ENCODE results near the gene CERS3. TPM values are rescaled to one million over a fixed set of nuclear protein-coding genes. Genes with fewer than 3 reads are reported as not detected.

Gene CERS3
- not detected in 2 replicates for polyA plus RNA-seq (2014; cell fraction: cytosol; rRNA removed)
- 0.17 TPM in 1 of 2 replicates, not detected in the other for polyA plus RNA-seq (2014; cell fraction: nucleus; rRNA removed)

DNA sequence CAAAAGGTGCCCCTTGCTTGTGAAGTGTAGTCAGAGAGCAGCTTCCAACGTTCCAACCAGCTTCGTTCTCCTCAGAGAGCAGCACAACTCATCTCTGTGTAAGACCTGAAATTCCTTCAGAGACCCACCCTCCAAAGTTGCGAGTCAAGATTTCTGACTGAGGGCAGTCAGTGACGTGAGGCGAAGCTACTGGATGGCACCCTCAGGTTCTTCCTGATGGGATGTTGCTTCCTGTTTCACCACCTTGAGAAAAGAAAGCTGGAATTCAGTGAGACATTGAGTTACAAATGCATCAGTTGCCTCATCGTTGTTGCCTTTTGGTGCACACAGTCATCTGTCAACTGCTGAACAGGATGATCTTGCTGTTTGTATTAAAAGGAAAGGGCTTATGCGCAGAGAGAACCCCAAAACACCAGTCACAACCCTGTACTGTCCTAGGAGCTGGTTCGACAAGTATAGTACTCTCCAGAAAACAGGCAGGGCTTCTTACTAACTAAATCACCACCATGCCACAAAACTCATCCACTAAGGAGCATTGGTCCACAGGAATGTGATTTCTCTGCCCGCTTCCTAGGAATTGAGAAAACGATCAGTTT, at the start of gene CERS3:
CERS3 (minus strand) TSS at position 118 of the 596 bp plus-strand sequence. CDS start 27,101 bp downstream, outside the sequence.
- no peak for DNase-seq (ENCODE audit: low spot score)

DNA sequence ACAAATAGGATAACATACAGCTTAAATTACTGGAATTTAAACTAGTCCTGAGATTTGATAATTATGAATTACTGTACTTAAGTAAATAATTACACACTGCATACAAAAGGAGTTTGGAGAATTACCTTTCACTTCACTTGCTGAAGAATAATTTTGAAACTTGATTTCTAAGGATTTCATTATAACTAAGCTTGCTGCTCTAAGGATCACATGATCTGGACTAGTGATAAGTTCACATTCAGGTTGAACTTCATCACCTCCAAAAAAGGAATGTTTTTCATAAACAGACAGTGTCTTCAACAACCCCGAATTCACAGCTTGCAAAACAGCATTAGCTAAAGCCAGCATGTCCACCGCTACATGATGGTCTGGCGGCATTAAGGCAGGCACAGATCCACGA, 44.8 kb upstream of the CERS3 start:
- no peak for DNase-seq (ENCODE audit: low spot score)

DNA sequence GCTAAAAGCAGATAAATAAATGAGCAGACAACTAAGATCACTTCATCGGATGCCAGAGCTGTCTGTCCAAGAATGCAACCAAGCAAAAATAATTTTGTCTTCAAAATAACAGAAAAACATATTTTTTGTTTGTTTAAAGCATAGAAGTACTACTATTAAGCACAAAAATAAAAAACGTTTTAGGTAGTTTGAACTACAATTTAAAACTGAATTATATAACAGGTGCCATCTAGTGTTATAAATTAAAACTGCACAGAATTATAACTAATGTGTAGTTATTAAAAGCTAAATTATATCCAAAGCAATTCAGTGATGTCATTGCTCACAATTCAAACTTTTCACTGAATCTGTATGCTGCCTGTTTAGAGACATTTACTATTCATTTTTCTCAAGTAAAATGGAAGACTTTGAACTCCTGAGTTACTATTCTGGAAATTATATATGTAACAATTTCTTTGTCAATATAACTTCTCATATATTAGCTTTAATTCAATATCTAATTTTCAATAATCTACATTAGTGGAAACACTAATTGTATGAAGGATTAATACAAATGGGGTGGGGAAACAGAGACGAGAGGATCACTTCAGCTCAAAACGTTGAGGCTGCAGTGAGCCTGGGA, 43.7 kb upstream of the CERS3 start:
- no peak for DNase-seq (ENCODE audit: low spot score)

DNA sequence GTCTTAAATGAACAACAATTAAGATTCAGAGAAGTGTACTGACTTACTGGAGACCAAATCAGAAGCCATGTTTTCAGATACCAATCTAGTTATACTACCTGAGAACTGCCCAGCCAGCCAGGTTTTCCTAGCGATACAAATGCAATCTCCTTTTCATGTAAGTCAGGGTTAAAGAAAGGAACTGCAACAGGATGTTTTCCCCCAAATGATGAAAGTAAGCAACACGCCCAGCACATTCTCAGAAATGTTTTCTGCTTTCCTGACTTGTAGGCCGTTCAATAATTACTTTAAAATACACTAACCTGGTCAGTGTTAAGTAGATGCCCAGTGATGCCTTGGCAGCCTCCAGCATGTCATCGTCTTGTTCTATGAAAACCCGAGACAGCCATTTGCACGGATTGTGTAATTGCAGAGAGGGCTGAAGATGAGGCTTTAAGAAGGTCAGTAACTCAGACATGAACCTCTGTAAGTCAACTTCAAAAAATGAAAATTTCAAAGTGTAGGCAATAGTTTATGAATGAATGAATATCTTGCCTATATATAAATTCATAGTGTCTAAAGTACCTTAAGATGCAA, 42.9 kb upstream of the CERS3 start:
- DNase-seq (ENCODE audit: low spot score): no peak

DNA sequence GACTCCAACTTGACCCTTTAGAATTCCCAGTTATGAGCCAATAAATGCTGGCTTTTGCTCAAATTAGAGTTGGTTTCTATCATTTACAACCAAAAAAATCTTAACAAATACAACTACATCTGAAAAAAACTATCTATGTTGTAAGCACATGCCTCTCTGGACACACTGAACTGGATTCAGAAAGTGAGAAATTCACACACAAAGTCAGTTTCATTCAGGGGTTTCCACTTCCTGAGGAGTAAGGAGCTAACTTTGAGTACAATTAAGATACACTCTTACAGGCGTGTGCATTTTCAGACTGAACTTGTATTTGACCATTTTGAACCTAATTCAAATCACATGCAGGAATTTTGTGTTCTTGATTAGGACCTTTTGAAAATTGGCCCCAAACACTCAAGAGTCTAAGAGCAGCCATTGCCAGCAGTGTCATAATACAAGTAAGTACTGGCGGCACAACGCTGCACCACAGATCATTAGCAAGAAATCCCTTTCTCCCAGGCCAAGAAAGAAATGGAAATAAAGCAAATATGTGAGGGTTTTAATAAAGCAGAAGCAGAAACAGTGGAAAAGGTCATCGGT, 42.1 kb upstream of the CERS3 start:
- no peak for DNase-seq (ENCODE audit: low spot score)

DNA sequence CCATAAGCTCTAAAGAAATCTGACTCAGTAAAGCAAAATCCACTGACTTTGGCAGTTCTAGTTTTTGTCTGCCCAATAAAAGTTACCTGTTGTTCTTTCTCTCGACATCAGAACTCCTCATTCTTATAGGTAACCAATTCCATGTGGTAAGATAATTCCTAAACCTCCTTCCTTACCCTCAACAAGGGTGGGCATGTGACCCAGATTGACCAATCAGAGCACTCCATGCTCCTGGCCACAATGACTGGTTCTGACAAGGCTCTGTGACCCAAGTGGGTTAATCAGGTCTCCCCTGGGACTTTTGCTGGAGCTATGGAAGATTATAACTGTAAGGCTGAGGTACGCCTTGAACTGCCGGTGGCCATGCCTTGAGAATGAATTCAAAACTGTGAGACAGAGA, 41.5 kb upstream of the CERS3 start:
- DNase-seq (ENCODE audit: low spot score): no peak

DNA sequence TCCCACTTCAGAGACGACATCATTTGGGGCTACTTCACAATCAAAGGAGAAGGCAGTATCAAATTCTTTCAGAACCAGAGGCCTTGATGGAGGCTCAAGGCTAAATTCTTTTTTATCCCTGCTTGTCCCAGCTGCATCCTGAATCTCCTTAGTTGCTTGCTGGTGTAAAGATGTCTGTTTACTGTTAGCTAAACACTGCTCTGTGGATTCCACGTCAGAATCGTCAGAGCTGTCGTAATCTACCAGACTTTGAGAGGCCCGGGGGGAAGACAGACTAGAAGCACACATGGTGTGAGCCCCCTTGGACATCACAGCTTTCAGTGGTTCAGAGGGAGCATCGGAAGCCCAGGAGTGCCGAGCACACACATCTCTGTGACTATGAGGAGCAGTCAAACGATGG, 40.6 kb upstream of the CERS3 start:
- DNase-seq (ENCODE audit: low spot score): no peak

DNA sequence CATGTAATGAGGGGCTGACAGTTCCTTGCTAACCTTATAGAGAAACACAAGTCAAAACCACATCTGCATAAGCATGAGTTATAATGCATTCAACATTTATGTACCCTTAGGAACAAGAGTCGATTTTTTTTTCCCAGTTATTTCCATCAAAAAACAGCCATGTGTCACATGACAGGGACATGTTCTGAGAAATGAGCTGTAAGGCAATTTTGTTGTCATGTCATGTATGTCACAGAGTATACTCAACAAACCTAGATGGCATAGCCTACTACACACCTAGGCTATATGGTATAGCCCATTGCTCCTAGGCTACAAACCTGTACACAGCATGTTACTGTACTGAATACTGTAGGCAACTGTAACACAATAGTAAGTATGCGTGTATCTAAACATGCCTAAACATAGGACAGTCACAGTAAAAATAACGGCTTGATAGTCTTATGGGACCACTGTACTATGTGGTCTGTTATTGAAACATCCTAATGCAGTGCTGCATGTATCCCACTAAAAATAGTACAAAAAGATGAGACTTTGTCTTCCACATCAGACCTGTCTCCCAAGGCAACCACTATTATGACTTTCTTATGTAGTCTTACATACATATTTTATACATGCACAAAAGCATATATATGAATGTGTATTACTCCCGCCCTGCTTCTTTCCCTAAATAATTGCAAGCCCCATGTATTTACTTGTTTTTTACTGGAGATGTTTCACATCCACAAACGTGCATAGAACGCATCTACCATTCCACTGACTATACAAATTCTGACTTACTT, 38.3 kb upstream of the CERS3 start:
- no peak for DNase-seq (ENCODE audit: low spot score)

DNA sequence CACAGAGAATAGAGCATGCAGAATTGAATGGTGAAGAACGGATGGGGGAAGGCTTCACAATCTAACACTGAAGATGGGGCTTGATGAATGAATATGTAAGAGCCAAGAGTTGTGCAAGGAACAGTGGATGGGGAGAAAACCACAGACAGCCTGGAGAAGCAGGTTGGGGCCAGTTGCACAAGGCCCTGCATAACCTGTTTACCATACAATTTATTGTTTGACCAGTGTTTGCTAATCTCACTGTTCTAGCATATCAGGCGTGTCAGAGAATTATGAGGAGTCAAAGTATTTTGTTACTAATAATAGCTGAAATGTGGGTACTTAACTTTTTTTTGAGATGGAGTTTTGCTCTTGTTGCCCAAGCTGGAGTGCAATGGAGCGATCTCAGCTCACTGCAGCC, 36.8 kb upstream of the CERS3 start:
- DNase-seq (ENCODE audit: low spot score): no peak

DNA sequence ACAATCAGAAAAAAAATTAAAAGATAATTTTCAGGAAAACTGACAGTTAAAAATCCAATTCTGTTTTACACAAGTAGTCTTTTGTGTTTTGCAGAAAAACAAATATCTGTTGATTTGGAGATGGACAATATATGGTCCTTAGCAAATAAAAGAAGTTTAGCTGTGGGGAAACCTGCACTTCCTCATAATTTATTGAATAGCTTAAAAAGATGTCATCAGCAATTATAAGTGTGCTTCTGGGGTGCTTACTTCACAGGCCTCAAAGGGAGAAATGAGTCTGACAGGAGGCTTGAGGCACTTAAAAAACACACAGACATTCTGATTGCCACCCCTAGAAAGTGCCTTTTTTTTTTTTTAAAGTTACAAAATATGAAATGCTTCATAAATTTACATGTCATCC, 31.6 kb upstream of the CERS3 start:
- DNase-seq (ENCODE audit: low spot score): no peak

DNA sequence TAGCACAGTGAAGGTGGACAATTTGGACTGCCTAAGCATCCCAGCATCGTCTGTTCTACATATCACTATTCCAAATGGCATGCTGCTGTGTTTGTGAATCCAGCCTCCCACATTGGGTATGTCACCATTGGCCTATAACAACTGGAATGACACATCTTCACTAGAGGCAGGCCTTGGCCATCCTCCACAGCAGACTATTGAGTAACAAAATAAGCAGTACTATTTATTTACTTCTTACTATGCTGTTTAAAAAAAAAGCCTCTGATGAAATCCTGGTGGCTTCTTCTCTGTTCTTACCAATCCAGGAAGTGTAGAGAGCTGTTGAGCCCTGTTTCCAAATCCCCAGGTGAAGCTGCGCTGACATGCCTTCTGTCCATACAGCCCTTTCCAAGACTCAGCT, 30.6 kb upstream of the CERS3 start:
- no peak for DNase-seq (ENCODE audit: low spot score)

DNA sequence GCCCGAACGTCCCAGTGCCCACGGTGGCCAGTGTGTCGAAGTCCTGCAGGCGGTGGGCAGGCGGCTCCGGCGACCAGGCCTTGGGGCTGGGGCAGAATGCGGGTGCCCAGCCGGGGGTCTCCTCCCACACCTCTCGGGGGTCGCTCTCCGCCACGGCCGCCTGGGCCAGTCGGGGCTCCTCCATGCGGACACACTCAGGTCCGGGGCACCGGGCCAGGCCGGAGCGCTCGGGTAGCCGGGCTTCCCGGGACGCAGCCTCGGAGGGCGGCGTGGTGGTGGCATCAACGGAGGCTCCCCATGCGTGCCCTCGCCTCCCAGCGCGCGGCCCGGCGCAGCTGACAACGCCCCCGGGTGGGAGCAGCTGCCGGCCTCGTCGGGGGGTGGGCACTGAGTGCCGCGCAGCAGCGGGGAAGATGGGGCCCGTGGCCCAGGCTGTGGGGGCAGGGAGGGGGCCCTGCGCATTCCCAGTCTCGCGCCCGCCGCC, 30.1 kb upstream of the CERS3 start:
- DNase-seq (ENCODE audit: low spot score): no peak

DNA sequence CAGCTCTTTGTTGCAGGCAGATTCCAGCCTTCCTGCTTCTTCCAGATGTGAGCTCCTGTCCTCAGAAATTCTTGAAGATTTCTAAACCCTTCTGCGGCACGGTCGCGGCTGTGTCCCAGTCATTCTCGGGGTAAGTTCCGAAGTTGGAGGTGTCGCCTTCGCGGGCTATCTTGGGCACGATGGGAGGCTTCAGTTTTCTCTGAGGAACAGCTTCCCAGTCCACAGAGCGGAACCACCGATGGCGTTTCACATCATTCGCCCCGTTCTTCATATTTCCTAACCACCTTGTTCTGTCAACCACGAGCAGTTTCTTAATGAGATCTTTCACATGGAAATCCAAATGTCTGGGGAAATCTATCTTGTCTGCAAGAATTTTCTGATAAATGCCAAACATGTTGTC, 24.7 kb upstream of the CERS3 start:
- no peak for DNase-seq (ENCODE audit: low spot score)

DNA sequence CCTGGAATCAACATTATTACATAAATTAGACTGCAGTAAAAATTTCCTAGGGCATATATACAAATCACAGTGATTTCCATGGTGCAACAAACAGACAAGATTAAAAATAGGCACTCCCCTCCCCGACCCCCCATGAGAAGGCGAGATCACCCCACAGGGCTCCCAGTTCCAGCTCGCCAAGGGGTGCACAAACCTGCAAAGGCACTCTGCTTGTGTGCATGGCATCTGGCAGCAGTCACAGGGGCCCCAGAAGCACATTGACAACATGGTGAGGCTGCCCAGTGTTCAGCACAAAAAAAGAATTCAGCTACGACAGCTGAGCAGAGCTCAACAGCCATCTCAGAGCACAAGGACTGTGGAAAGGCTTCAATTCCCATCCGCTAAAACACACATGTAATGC, 19.2 kb upstream of the CERS3 start:
- DNase-seq (ENCODE audit: low spot score): no peak

DNA sequence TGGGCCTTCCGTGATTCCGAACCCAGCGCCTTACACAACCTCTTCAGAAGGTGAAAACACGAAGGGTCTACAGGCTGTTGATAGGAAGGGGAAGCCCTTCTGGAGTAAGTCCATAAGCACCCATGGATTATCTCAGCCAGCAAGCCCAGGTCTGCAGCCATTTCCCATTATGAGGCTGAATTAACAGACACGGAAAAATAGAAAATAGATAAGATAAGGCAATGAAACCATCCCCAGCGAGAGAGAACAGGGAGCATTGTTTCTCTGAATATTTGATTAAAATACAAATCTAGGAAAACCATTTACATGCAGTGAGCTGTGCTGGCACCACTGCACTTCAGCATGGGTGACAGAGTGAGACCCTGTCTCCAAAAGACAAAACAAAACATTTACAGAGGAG, 16.2 kb upstream of the CERS3 start:
- DNase-seq (ENCODE audit: low spot score): no peak

DNA sequence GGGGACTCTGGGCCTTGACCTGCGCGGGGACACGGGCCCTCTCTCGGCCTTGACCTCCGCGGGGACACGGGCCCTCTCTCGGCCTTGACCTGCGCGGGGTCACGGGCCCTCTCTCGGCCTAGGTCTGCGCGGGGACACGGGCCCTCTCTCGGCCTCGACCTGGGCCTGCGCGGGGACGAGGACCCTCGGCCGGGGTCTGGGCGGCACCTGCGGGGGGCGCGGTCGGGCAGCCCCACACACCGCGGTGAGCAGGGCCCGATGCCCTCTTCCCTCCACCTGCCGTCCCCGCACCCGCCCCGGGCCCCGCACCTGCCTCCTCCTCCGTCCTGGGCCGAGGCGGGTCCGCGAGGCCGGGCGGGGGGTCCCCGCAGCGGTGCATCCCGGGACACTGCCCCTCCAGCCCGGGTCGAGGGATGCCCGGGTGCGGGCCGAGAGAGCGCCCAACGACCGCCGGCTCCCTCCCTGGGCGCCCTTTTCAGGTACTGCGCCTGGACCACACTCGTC, 15.6 kb upstream of the CERS3 start:
- DNase-seq (ENCODE audit: low spot score): no peak

DNA sequence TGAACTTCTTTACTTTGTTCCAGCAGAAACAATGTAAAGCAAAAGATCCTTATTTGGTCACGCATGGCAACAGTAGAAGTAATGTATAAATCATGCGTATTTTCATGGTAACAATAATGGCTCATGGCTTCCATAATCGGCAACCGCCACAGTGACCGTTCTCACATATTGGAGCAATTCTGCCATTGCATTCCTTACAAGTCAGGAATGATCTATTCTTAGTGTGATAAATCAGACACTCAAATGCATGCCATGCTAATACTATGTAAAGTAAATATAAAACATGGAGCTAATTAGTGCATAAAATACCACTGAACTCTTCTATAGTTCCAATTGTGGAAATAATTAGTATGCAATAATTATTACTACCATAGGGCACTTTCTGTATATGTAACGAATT, 13.5 kb upstream of the CERS3 start:
- DNase-seq (ENCODE audit: low spot score): no peak

DNA sequence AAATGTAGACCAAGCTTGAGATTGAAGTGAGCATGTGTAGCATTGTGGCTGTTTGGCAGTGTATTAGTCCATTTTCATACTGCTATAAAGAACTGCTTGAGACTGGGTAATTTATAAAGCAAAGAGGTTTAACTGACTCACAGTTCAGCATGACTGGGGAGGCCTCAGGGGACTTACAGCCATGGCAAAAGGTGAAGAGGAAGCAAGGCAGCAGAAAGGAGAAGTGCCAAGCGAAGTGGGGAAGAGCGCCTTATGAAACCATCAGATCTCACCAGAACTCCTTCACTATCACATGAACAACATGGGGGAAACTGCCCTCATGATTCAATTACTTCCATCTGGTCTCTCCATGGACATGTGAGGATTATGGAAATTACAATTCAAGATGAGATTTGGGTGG, 8.6 kb upstream of the CERS3 start:
- DNase-seq (ENCODE audit: low spot score): no peak

DNA sequence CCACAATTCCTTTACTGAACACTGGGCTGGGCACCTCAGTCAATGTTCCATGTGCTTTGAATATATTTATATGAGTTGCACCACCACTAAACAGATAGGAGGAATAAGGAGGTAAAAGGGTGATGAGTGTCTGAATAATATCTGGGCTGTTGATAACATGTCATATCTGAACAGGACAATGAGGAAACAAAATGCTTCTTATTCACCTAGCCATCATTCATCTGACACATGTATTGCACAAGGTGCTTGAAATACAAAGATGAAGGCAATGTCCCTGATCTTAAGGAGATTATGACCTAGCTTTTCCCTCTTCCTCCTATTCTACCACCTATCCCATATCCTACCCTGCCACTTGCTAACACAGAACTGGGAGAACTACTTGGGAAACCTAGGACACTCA, 8.0 kb upstream of the CERS3 start:
- no peak for DNase-seq (ENCODE audit: low spot score)

DNA sequence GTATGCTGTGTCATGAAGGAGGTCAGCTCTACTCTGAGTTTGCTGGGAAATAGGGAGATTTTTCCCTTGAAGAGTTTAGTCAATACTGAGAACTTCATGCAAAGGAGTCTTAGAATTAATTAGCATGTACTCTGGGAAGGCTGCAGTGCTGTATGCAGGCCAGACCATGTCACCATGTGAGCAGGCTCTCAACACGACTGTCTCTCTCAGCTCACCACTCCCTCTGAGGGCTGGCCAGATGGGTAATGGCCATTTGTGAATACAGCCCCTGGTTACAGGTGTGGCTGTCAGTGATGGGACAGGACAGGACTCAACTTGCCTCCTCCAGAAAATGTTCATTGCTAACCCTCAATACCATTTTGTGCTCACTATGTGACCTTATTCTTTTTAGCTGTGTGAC, 5.1 kb upstream of the CERS3 start:
- no peak for DNase-seq (ENCODE audit: low spot score)

DNA sequence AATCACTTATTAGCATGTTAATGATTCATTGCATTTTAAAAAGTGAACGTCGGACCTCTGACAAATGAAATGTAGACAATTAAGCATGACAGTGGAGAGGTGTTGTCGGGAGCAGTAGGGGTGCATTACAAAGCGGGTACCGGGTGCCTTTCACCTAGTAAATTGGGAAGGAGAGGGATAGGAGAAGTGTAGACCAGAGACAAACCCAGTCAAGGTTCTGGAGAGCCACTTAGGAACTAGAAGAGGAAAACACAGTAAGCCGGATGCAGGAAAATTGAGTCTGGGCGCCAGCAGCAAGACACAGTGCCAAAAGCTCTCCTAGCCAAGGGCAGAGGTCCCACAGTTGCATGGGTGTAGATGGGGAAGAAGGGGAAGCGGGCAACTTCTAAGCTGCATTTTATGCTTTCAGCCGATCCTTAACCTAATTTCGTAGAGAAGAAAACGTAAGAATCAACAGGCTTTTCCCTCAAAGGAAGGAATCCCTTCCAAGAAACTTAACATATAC, 3.1 kb upstream of the CERS3 start:
- no peak for DNase-seq (ENCODE audit: low spot score)

DNA sequence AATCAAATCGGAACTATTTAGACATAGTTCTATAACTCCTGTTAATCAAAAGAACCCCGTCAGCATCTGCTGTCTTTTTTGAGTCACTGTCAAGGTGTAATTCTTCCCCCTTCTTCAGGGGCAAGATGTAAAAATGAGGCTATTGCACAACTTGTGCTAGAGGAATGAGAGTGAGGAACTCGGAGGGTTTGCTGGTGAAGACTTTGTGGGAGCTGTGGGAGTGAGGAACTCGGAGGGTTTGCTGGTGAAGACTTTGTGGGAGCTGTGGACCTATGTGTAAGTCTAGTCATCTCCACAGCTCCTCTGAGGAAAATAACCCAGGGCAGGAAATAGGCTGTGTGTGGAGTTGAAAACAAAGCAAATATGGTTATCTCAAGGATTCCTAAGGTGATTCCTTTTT, 2.5 kb upstream of the CERS3 start:
- DNase-seq (ENCODE audit: low spot score): no peak
